ENCODE results near the gene HTR6.
"Not testable (repeated sequence)": the region's sequence is repeated elsewhere in the genome, so short reads cannot be mapped to it uniquely, and the experiment has no call there.

HTR6 gene

DNA sequence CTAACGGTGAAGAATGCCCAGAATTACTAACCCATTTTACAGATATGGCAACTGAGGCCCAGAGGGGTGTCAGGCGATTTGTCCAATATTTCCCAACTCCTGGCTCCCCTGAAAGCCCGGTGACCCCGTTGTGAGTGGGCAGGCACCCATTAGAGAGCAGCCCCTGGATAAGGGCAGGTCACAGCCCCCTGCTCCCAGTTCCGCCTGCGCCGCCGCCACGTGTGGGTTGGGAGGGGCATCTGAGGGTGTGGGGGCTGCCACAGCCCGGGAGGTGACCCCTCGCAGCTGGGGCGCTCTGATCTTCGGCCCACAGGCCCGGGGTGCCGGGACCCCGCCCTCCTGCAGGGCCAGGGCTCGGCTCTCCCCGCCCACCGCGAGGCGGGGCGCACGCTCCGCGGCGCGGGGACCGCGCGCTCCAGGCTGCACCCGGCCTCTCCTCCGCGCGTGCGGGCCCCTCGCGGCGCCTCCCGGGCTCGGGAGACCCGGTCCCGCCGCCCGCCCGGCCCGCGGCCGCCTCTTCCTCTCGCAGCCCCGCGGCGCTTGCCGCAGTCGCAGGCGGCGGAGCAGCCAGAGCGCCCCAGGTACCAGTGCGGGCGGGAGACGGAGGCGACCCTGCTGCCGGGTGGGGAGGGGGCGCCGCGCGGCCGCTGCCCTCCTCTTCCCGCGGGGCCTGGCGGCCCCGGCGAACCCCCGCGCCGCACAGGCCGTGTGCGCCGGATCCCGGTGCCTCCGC, at the start of gene HTR6:
TSS of gene HTR6 (plus strand) at position 423 of the 733 bp plus-strand sequence. CDS start 879 bp downstream, outside the sequence.
- DNase-seq (ENCODE audit: low read depth in 3 of 3): no peak

DNA sequence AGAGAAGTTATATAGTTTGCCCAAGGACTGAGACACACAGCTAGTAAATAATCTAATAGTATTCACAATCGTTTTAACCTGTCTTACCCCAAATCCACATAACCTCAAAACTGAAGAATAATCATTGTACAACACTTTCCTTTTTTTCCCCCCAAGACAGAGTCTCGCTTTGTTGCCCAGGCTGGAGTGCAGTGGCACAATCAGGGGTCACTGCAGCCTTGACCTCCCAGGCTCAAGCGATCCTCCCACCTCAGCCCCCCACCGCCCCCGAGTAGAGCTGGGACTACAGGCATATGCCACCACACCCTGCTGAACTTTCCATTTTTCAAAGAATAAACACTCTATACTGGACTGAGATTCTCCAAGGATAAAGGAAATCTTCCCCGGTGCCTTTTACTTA, 49.2 kb upstream of the HTR6 start:
- no peak for DNase-seq (ENCODE audit: low read depth in 3 of 3)

DNA sequence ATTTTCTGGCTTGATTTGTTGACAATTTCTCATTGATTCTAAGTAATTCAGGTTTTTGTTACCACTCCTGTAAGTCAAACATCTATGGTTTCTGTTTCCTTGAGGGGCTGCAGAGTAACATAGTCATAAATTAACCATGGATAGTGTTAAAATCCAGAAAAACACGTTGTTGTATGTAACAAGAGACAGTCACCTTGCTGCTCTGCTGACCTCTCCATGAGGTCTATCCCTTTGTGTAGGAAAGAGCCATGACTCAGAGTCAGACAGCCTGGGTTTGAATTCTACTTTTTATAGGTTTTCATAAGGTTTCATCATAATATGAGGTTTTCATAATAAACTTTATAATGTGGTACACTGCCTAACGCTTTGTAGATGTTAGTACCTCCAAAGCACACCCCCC, 48.2 kb upstream of the HTR6 start:
- DNase-seq (ENCODE audit: low read depth in 3 of 3): no peak

DNA sequence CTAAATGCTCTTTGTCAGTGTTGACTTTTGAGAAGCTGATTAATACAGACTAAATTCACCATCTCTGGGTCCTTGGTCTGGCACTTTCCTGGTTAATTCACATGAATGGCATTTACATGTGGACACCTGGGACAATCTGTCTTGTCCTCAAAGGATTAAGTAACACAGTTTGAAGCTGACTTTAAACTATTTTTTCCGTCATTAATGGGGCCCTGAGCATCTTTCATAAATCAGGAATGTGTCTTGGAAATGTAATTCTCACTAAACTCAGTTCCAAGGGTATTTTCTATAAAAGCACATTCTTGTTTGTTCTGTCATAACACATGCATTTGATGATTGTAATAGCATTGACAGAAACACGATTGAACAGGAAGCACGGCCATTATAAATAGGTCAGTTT, 47.3 kb upstream of the HTR6 start:
- no peak for DNase-seq (ENCODE audit: low read depth in 3 of 3)

DNA sequence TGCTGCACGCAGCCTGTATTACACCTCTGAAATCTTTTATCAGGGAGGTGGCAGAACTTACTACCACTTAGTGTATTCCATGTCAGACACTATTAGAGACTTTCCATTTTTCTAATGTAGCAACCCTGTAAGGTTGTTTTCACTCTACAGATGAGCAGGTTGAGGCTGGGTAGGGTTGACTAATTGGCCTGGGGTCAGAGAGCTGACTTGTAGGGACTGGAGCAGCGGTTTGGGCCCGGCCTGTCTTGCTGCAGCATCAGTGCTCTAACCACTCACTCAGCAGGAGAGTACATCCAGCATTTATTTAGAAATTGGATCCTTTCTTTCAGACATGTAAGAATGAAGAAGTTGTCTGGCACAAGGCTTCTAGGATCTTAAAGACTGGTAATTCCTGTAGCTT, 46.2 kb upstream of the HTR6 start:
- no peak for DNase-seq (ENCODE audit: low read depth in 3 of 3)

DNA sequence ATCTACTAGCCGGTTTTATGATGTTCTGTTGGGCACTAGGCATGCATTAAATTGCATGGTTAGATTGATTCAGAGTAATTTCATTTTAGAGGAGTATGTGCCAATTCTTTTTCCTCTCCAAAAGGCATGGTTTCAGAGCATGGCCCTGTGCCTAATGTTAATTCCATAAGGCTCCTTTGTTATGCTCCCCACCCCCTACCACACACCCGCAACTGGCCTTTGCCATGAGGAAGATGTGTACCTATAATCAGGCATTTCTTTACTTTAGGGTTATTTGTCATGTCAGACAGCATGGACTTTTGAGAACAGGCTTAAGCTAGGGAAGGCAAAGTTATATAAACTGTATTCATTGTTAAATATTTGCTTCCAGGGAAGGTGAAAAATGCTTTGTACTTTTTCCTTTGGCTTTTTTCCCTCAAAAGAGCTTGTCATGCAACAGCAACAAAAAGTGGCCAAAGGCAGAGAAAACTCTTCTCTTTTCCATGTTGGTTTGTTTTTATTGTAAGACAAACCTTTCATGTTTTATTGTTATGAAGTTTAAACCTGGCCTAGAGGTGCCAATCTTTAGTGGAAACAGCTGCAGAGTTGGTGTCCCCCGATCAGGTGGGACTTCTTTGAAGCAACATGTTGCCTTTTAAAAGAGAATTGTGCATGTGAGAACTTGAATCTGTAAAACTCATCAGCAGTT, 44.8 kb upstream of the HTR6 start:
- DNase-seq (ENCODE audit: low read depth in 3 of 3): no peak

DNA sequence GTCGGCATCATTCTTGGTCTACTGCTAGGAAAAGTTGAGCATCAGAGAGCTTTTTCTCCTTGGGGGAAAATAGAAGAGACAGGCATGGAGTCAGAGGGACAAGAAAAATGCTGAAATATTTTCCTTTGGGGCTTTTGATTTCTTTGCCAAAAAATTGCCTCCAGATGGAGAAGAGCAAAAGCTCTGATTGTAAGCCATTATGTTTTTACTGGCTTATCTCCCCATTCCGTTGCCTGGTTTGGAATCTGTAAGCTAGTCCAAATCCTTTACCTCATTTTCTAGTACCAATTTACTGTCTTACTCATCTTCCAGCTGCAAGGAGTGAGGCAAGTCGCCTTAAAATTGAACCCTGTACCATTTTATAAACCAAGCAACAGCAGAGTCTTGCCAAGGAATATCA, 43.9 kb upstream of the HTR6 start:
- no peak for DNase-seq (ENCODE audit: low read depth in 3 of 3)

DNA sequence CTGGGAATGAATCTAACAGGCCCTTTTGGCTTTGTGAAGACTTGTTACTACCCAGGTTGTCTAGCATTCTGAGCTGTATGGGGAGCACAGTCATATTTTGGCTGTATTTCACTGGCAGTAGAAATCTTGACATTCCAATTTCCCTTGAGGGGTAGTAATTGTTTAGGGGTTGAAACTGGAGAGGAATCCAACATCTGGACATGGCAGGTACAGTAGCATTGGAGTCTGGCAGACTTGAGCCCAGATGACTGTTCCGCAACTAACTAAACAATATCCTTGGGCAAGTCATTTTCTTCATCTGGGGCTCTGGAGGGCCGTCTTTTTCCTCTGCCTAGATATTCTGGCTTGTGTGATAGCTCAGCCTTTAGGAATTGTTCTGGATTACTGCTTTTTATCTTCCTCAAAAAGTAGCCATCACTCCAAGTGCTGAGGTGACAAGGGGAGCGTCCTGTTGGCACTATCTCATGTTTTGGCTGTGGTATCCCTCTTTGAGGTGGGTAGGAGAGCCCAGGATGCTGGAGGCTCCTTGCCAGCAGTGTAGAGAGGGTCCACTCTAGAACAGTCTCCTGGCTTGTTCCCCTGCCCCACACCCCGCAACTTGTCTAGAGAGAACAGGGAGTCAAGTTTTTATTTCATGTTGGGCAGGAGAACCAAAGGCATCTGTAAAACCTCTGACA, 43.3 kb upstream of the HTR6 start:
- DNase-seq (ENCODE audit: low read depth in 3 of 3): no peak

DNA sequence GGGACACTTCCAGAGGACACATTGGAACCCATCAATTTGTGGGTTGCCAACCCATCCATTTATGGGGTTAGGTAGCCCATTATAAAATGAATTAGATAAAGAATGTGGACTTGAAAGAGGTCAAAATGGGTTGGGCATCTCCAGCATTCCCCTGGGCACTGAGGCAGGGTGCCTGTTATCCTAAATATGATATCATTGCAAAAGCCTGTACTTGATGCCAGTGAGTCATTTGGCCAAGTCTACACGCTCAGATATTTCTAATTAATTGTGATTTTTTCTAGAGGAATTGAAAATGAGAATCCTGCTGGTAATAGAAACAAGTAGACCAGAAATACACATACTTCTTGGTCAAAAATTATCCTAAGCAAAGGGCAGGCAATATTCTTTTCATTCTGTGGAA, 42.5 kb upstream of the HTR6 start:
- DNase-seq (ENCODE audit: low read depth in 3 of 3): no peak

DNA sequence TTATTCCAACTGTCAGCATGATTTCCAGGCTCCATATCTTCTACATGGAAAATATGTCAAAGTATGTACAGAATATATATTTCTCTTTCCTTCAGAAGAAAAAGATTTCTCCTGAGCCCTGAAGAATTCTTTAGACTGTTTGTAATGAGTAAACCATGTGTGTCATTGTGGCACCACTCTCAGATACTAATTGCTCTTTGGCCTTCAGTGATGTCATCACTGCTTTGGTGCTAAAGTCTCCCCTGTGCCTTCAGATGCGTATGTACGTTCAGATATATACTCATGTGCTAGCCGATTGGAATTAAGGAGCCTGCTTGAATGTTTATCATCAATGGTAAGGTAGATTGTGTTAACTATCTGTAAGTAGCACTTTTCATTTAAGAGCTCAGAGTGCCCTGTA, 41.2 kb upstream of the HTR6 start:
- DNase-seq (ENCODE audit: low read depth in 3 of 3): no peak

DNA sequence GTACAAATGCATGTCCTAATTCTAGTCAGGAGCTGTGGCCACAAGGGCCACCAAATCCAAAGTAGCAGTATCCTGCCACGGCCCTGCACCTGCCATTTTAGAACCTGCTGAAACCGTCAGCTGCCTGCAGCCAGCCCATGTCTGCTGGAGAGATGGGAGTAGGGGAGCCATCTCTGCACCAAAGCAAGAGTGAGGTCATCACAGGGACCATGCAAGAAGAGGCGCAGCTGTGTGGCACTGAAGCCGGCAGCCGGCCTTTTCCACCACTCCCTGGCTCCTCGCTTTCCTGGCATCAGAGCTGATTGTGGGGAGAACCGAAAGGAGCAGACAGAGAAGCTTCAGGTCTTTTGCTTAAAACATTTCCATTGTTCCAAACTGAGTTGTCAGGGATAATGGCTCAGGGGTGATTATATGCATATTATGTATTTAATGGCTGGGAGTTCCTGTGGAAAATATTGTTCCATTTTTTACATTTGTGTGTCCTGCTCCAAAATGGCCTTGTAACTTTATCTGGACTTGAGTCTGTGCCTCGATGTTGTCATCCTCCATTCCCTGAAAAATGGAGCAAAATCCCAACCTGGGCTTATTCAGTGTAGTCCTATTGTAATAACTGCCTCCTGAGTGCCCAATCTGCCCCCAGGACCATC, 39.3 kb upstream of the HTR6 start:
- DNase-seq (ENCODE audit: low read depth in 3 of 3): no peak

DNA sequence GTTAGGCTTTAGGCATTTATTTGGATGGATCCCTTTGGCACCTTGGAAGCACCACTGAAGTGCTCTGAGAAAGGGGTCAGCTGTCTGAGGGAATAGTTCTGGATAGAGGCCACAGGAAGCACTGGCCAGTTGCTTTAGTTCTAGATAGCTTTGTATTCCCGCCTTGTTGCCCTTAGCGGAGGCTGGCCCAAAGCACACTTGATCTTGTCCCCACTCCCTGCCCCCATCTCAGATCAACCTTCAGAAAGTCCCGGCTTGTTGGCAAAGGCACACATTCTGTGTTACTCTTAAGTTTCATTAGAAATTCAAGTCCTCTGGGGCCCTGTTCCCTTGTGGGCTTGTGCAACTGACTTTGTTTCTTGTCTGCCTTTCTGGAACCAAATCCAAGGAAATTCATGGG, 35.8 kb upstream of the HTR6 start:
- DNase-seq (ENCODE audit: low read depth in 3 of 3): no peak

DNA sequence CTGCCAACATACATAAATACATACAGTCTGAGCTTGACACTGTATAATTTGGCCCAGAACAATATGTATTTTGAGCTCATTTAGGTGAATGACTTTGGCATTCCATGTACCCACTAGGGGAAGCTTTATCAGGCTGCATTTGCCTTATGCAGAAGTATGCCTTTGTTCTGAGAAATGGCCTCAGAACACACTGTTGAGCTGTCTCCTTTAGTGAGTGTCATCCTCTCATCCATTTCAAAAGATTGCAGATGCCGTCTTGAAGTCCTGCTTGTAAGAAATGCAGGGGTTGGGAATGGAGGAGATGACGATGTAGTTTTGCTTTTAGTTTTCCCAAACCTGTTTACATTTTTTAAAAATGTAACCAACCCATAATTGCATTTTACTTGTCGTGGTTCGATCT, 35.3 kb upstream of the HTR6 start:
- no peak for DNase-seq (ENCODE audit: low read depth in 3 of 3)

DNA sequence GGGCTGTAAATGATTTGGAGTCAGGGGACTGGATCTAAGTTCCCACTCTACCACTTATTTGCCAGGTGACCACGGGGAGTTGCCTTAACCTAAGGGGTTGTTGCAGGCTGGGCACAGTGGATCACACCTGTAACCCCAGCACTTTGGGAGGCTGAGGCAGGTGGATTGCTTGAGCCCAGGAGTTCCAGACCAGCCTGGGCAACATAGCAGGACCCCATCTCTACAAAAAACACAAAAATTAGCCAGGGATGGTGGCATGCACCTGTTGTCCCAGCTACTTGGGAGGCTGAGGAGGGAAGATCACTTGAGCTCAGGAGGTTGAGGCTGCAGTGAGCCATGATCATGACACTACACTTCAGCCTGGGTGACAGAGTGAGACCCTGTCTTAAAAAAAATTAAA, 34.5 kb upstream of the HTR6 start:
- not testable (repeated sequence) for DNase-seq (ENCODE audit: low read depth in 3 of 3)

DNA sequence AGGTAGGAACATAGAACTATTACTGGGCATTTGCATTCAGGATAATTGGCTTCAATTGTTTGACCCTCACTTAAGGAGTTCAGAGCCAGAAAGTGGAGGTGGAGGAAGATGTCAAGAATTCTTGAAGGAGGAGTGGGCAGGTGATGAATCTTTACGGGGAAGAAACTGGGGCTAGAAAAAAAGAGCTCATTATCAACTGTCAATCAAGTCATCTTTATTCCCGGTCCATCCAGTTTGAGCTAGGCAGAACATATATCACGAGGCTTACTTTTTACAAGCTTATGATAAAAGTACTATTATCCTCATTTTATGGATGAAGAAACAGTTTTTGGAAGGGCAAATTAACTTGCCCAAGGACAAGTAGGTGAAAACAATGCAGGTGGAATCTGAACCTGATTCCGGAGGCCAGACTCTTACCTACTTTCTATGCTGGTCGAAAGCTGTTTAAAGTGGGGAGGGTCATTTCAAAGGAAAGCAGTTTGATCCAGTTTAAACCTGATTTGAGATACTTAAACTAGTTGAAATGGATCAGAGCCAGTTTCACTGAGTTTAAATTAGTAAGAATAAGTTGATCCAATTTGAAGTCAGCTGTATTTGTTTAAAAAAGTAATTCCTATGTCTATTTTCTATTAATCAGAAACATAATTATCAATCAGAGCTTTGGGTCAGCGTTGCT, 33.8 kb upstream of the HTR6 start:
- no peak for DNase-seq (ENCODE audit: low read depth in 3 of 3)

DNA sequence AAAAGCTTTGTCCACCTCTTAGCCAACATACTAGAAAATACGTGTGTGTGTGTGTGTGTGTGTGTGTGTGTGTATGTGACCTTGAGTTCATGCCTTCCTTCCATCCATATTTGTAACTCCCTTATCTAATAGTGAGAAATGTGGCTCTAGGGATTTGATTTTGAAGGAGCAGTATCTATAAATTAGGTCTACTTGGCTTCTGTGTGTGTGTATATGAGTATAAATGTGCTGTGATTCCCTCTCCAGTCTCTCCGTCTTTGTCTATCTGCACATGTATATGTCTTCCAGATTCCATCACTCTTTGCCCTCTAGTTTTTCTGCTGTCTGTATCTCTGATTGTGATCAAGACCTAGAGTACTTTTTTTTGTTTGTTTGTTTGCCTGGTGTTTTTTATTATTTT, 32.5 kb upstream of the HTR6 start:
- DNase-seq (ENCODE audit: low read depth in 3 of 3): no peak

DNA sequence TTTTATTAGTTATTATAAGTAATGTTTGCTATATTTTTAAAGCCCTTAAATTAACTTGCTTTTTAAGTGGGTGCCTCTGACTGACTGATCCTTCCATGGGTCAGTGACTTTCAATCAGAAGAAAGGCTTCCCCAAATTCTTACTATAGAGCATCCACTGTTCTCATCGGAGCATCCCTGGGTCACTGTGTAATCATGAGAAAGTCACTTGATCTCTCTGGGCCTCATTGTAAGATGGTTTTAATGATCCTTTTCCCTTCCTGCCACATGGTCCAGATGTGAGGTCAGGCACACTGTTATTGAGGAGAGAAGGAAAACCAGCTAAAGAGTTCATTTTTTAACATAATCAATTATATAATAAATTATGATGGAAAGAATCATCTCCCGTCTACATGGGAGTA, 31.6 kb upstream of the HTR6 start:
- DNase-seq (ENCODE audit: low read depth in 3 of 3): no peak

DNA sequence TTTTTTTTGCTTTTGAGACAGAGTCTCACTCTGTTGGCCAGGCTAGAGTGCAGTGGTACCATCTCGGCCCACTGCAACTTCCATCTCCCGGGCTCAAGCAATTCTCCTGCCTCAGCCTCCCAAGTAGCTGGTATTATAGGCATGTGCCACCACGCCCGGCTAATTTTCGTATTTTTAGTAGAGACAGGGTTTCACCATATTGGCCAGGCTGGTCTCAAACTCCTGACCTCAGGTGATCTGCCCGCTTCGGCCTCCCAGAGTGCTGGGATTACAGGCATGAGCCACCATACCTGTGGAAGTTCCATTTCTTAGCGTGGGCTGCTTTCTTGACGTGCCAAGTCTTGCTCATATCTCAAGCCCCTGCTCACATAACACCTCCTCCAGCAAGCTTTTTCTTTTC, 29.6 kb upstream of the HTR6 start:
- DNase-seq (ENCODE audit: low read depth in 3 of 3): not testable (repeated sequence)

DNA sequence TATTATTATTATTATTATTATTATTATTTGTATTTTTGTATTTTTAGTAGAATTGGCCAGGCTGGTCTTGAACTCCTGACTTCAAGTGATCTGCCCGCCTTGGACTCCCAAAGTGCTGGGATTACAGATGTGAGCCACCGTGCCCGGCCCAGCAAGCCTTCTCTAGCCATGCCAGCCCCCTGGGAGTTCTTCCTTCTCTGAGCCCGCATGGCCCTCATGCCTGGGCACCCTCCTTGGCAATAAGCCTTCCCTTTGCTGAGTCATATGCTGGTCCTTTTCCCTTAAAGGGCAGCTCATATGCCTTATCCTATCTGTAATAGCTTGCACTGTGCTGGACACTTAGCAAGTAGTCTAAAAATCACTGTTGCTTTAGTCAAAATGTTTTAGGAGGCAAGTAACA, 29.0 kb upstream of the HTR6 start:
- DNase-seq (ENCODE audit: low read depth in 3 of 3): no peak

DNA sequence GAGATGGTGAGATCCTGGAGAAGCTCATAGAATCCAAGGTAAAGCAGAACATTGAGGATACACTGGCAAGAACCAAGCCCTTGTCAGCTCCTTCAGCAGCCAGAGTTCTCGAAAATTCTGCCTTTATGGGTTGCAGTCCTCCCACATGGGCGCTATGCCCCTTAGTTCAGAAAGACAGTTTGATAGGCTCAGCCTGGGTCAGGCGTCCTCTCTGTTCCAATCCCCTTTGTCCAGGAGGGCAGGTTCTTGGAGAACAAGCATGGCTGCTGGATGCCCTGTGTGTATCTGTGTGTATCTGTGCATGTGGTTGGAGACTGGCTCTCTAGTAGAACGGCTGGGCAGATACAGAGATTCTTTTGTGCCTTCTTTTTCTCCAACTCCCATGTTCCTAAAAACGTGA, 28.6 kb upstream of the HTR6 start:
- no peak for DNase-seq (ENCODE audit: low read depth in 3 of 3)

DNA sequence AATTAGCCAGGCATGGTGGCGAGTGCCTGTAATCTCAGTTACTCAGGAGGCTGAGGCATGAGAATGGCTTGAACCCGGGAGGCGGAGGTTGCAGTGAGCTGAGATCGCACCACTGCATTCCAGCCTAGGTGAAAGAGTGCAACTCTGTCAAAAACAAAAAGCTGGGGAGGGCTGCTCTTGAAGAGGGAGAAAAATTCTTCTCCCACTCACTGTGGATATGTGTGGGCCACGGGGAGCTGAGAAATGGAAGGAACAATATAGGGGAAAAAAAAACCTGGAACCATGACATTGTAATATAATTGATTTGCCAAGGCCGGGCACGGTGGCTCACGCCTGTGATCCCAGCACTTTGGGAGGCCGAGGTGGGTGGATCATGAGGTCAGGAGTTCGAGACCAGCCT, 27.9 kb upstream of the HTR6 start:
- not testable (repeated sequence) for DNase-seq (ENCODE audit: low read depth in 3 of 3)

DNA sequence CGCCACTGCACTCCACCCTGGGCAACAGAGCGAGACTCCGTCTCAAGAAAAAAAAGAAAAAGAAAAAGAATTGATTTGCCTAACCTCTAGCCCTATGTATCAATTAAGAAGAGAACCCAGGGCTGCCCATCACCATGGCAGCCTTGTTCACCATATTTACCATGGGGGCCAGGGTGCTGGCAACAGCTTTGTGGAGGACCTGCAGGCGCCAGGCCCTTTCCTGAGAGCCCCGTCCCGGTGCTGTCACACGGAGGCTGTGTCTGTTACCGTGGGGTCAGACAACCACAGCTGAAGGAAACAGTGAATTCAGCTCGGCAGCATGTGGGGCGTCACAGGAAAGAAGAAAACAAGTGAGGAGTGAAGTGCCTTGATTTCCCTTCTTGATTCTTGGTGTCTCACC, 27.1 kb upstream of the HTR6 start:
- no peak for DNase-seq (ENCODE audit: low read depth in 3 of 3)

All from stimulated activated CD4-positive, alpha-beta T cell treated with anti-CD3 and anti-CD28 coated beads, TNF-alpha, amount 100 ng/mL, for 4 hours (primary cell).